Measurements from ENCODE around the gene ERBB3. TPM values are rescaled to one million over a fixed set of nuclear protein-coding genes. Genes with fewer than 3 reads are reported as not detected.

ERBB3 gene
- under 0.01 and 0.23 TPM in 2 replicates for total RNA-seq

DNA sequence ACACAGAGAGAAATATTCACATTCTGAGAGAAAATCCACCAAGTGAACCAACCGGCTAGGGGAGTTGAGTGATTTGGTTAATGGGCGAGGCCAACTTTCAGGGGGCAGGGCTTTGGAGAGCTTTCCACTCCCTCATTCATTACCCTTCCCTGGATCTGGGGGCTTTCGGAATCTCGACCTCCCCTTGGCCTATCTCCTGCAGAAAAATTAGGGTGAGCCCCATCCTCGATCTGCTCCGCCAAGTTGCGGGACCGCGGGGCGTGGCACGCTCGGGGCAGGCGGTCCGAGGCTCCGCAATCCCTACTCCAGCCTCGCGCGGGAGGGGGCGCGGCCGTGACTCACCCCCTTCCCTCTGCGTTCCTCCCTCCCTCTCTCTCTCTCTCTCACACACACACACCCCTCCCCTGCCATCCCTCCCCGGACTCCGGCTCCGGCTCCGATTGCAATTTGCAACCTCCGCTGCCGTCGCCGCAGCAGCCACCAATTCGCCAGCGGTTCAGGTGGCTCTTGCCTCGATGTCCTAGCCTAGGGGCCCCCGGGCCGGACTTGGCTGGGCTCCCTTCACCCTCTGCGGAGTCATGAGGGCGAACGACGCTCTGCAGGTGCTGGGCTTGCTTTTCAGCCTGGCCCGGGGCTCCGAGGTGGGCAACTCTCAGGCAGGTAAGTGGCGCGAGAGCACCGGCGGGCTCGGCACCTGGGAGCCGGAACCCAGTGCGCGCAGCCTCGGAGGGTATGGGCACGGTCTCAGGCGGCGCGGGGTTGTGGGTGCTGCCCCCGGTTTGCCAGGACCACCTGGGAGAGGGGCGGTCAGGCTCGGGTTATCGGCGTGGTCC, at the start of gene ERBB3:
Gene ERBB3, plus strand, starts transcription at position 443 of the 833 bp plus-strand sequence. Its CDS starts 136 bp downstream, at position 579.

DNA sequence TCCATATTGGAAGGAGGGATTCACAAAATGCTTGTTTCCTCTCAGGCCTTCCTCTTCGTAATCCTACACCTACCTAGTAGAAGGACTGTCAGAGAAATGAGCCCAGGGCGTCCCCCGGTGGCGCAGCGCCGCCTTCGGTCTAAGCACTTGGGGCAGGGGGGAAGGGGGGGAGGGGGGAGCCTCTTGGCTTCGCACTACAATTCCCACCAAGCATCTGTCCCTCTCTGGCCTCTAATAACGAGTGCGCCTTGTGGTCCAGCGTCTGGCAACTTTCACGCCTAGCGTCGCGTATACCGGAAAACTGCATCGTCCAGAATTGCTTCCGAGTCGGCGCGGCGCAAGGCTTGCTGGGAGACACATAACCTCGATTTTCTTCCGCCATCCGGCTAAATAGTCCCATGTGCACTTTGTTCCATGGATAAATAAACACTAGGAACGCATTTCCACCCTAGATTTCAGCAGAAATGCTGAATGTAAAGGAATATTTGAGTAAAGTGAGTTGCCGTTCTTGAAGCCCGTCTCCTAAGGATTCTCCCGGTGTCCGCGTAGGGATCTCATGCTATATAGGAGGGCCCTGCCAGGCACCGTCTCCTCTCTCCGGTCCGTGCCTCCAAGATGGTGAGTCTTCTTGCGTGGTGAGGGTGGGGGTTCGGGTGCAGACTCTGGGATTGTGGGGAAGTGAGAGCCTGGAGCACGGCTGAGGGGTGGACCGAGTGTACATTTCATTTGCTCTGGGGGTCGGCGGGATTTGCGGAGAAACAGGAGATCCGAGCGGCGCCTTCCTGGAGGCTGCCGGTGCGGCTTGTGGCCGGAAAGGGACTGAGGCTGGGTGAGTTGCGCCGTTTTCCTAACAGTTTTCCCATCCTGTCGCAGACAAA, 38.2 kb upstream of the ERBB3 start, which contains the start of gene RPS26:
Gene RPS26, plus strand, starts transcription at position 367 of the 878 bp plus-strand sequence. Its CDS starts 249 bp downstream, at position 616.

DNA sequence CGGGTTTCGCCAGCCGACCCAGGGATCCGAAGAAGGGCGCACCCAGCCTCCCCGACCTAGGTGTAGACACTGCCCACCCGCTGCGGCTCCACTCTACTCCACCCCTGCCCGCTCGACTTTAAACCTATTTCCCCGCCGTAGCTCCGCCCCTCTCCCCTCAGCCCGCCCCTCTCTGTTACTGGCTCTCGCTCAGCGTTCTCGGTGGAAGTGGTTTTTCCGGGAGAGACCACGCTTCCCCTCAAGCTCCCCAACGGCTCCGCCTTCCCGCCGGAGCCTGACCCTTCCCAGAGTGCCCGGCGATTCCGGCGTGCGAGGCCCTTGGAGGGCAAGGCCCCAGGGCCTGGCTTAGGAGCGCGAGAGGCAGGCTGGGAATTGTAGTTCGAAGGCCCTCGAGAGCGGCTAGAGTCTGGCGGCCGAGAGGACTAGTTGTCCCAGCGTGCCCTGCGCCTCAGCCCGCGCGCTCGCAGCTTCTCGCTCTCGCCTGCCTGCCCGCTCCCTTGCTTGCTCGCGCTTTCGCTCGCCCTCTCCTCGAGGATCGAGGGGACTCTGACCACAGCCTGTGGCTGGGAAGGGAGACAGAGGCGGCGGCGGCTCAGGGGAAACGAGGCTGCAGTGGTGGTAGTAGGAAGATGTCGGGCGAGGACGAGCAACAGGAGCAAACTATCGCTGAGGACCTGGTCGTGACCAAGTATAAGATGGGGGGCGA, 24.3 kb downstream of the ERBB3 start, which contains the start of gene PA2G4:
Gene PA2G4, plus strand, starts transcription at position 451 of the 706 bp plus-strand sequence. Its CDS starts 179 bp downstream, at position 630.

DNA sequence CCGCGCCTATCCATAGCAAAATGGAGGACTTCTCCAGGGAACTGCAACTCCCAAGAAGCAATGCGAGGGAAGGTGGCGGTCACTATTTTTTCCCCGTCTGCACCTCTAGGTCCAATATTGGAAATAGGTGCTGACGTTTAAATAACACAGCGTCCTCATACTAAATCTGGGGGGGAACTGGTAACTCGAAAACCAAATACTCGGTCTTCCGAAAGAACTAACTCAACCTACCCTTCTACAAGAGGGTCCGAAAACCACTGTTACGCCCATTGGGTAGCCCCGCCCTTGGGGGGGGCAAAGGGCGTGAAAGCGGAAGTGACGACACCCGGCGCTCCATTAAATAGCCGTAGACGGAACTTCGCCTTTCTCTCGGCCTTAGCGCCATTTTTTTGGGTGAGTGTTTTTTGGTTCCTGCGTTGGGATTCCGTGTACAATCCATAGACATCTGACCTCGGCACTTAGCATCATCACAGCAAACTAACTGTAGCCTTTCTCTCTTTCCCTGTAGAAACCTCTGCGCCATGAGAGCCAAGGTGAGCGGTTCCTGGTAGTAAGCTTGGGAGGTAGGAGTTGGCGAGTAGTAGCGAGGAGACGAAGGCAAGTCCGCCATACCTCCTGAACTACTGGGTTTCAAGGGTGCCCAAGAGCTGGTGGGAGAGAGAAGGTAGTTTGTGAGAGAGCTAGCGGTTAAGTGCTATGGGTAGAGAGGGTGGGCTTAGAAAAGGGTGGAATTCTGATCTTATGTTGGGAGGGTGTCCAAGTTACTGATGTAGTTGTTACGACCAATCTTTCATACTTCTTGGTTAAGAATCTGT, 36.5 kb downstream of the ERBB3 start, which contains the start of gene RPL41:
Gene RPL41, plus strand, starts transcription at position 367 of the 815 bp plus-strand sequence.

DNA sequence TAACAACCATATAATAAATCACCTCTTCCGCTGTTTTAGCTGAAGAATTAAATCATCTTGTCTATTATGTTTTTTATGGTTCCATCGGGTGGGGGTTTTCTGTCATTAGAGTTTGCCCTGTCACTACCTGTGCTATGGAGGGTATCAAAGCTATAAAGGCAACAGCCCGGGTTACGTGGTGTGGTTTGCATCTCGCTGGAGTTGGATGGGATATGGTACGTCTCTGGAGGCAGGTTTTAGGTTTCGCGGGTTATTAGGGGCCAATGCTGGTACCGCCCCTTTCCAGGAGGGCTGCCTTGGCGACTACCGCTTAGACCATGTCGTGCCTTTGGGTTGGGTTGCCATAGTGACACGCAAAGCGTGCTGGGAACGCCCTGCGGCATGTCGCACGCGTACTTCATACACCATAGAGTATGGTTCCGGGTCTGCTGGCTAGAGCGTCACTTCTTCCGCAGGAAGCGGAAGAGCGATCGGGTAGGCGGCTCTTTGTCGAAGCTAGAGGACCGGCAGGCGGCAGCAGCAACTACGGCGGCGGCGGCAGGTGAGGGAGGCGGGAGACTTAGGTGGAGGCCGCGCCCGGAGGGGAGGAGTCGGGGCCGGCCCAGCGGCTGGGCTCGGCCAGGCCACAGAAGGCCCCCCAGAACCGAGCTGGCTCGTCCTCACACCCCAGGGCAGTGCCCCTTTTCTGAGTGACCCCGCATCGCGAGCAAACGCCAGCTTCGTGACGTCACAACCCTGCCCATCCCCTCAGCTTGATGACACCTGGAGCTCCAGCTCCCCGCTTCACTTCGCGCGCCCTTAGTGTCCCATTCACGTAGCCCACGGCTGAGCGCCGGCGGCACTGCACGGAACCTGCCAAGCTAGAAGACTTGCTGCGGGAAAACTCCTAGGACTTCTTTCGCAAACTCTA, 38.1 kb downstream of the ERBB3 start, which contains the start of gene ZC3H10:
Gene ZC3H10, plus strand, starts transcription at position 489 of the 910 bp plus-strand sequence. CDS start 2,297 bp downstream, outside the sequence.

DNA sequence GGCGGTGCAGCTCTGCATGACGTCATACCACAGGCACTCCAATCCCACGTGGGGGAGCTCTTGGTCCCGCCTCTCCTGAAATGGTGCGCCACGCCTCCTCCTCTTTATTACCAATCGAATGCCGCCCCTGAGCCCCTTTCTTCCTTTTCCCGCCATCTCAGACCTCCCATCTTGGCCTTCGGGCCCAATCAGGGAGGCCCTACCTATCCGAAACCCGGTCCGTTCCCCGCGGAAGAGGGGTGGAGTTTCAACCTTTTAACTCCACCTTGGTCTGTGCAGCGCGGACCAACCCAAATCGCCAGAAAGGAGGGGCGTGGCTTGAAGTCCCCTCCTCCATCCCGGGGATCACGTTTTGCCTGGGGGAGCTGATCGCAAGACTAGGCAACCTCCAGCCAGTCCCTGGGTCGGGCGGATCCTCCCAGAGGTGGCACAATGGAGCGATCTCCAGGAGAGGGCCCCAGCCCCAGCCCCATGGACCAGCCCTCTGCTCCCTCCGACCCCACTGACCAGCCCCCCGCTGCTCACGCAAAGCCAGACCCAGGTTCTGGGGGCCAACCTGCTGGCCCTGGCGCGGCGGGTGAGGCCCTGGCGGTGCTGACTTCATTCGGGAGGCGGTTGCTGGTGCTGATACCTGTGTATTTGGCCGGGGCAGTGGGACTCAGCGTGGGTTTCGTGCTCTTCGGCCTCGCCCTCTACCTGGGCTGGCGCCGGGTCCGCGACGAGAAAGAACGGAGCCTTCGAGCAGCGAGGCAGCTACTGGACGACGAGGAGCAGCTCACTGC, 48.1 kb downstream of the ERBB3 start, which contains the start of gene ESYT1:
Gene ESYT1, plus strand, starts transcription at position 380 of the 782 bp plus-strand sequence. Its CDS starts 53 bp downstream, at position 433.

DNA sequence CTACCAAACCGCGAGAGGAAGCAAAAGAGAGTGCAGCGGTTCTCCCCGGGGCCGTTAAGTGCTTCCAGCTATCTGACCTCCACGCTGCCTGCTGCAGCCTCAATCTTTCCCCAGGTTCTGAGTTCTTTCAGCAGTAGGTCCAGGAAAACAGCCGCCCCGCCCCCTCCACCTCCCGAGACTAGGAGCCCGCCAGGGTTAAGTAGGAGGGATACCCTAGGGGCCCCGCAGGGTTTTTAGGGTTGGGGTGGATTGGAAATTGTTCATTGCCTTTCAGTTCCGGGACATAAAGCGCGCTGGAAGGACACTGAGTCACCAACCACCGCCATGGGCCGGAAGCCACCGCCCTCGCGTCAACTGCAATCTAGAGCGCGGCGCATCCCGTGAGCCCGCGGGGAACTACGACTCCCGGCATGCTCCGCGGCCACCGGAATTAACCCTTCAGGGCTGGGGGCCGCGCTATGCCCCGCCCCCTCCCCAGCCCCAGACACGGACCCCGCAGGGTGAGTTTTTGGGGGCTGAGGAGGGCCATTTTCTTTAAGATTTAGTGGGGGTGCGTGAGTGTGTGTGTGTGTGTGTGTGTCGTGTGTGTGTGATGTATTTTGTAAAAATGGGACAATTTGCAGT, 72.3 kb downstream of the ERBB3 start, which contains the start of gene MYL6B:
Gene MYL6B, plus strand, starts transcription at position 456 of the 624 bp plus-strand sequence. CDS start 1,332 bp downstream, outside the sequence.

Other genes with a start within 250 kb of the ERBB3 start
- 5.6 and 7.4 TPM in 2 replicates for gene MMP19, start 237.2 kb upstream of the ERBB3 start, total RNA-seq
- 22.5 and 24.1 TPM in 2 replicates for gene PYM1, start 152.3 kb upstream of the ERBB3 start, total RNA-seq
- gene DGKA, start 149.0 kb upstream of the ERBB3 start, total RNA-seq: 45.1 and 84.2 TPM in 2 replicates
- gene PMEL, start 114.1 kb upstream of the ERBB3 start, total RNA-seq: 1.1 TPM in 1 of 2 replicates, not detected in the other
- 6.2 and 13.4 TPM in 2 replicates for gene CDK2, start 113.3 kb upstream of the ERBB3 start, total RNA-seq
- gene RAB5B, start 106.1 kb upstream of the ERBB3 start, total RNA-seq: 44.2 and 66.9 TPM in 2 replicates
- 12.5 and 12.9 TPM in 2 replicates for gene SUOX, start 82.9 kb upstream of the ERBB3 start, total RNA-seq
- 1.5 and 2.1 TPM in 2 replicates for gene IKZF4, start 59.1 kb upstream of the ERBB3 start, total RNA-seq
- 214 and 242 TPM in 2 replicates for gene RPS26, start 38.2 kb upstream of the ERBB3 start, total RNA-seq
- gene PA2G4, start 24.4 kb downstream of the ERBB3 start, total RNA-seq: 93.5 and 173 TPM in 2 replicates
- gene RPL41, start 36.5 kb downstream of the ERBB3 start, total RNA-seq: 1,282 and 1,487 TPM in 2 replicates
- 4.5 and 5.3 TPM in 2 replicates for gene ZC3H10, start 38.1 kb downstream of the ERBB3 start, total RNA-seq
- gene ESYT1, start 48.1 kb downstream of the ERBB3 start, total RNA-seq: 136 and 210 TPM in 2 replicates
- 51.1 and 83.1 TPM in 2 replicates for gene MYL6B, start 72.4 kb downstream of the ERBB3 start, total RNA-seq
- 1,143 and 1,914 TPM in 2 replicates for gene MYL6, start 78.2 kb downstream of the ERBB3 start, total RNA-seq
- 27.3 and 39.4 TPM in 2 replicates for gene SMARCC2, start 109.3 kb downstream of the ERBB3 start, total RNA-seq
- gene RNF41, start 141.8 kb downstream of the ERBB3 start, total RNA-seq: 127 and 135 TPM in 2 replicates
- gene NABP2, start 144.2 kb downstream of the ERBB3 start, total RNA-seq: 21.1 and 23.6 TPM in 2 replicates
- not detected in 2 replicates for gene SLC39A5, start 149.9 kb downstream of the ERBB3 start, total RNA-seq
- 25.8 and 46.2 TPM in 2 replicates for gene ANKRD52, start 178.2 kb downstream of the ERBB3 start, total RNA-seq
- gene COQ10A, start 186.8 kb downstream of the ERBB3 start, total RNA-seq: 7.1 and 13.4 TPM in 2 replicates
- 62.4 and 198 TPM in 2 replicates for gene CS, start 220.2 kb downstream of the ERBB3 start, total RNA-seq
- 97.3 and 152 TPM in 2 replicates for gene CNPY2, start 235.8 kb downstream of the ERBB3 start, total RNA-seq

All from smooth muscle cell of the umbilical artery (primary cell).